ENCODE data around the gene MAG.

MAG gene

DNA sequence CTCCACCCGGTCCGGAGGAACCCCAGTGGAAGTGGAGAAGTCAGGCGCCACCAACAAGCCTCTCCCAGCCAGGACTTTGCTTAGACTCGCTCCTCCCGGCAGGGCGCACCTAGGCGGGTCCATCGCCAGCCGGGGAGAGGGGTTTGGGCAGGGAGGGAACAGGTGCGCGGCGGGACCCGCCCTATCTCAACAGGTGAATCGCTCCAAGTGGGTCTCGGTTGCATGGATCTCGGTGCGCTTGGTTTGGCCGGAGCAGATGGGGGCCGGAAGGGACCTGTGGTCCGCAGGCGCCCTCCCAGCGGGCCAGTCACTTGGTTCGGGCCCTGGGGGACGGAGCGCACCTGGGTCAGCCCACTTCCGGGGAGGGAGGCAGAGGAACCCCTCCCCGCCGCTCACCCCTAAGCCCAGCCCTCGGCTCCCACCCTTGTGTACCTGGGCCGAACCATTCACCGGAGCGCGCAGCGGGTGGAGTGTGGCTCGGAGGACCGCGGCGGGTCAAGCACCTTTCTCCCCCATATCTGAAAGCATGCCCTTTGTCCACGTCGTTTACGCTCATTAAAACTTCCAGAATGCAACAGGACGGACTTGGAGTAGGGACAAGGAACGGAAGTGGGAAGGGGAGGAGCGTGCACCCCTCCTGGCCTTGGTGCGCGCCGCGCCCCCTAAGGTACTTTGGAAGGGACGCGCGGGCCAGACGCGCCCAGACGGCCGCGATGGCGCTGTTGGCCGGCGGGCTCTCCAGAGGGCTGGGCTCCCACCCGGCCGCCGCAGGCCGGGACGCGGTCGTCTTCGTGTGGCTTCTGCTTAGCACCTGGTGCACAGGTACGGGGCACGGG is 43.4 kb upstream of the MAG start, which contains the start of gene LSR (continued):
- TF ChIP-seq ZNF449 (tag by site-specific recombination; IDR thresholded peaks at IDR 0.05) (peak; percentile 96), ZNF629 (tag by site-specific recombination; IDR thresholded peaks at IDR 0.05) (peak; percentile 89), ZNF350 (tag by site-specific recombination; IDR thresholded peaks at IDR 0.05) (no peak; the same call in 1 of the 2 replicates), GFI1B (tag by site-specific recombination; IDR thresholded peaks at IDR 0.05) (peak; percentile 78; the same call in 1 of the 2 replicates), ZNF19 (tag by site-specific recombination; IDR thresholded peaks at IDR 0.05; ENCODE audit: low read depth) (no peak), ZFP37 (tag by site-specific recombination; IDR thresholded peaks at IDR 0.05) (no peak; the same call in 1 of the 2 replicates), TCF7L2 (IDR thresholded peaks at IDR 0.05; ENCODE audit: borderline replicate concordance, low read depth, low read length) (0 out of 2 replicates have a peak, but pooled peaks have one; percentile 43), ZNF639 (tag by site-specific recombination; IDR thresholded peaks at IDR 0.05) (peak; percentile 91), ZNF211 (tag by site-specific recombination; IDR thresholded peaks at IDR 0.05; ENCODE audit: low read depth) (no peak), ZFP69B (tag by site-specific recombination; IDR thresholded peaks at IDR 0.05) (peak; percentile 99), ZNF362 (tag by site-specific recombination; IDR thresholded peaks at IDR 0.05) (no peak; the same call in 1 of the 2 replicates), ZNF23 (tag by site-specific recombination; IDR thresholded peaks at IDR 0.05; ENCODE audit: borderline replicate concordance) (no peak), YY2 (tag by site-specific recombination; IDR thresholded peaks at IDR 0.05) (peak; percentile 58)

- Histone ChIP-seq H3K4me3 (ENCODE audit: low read depth, low read length) (peak overlapping the region; percentile 63), H3K4me1 (ENCODE audit: control insufficient read depth, insufficient read depth, low read length) (peaks cover 9% of the 10 kb centered on the region), H3K27ac (ENCODE audit: extremely low read depth, low read depth, low read length) (peak overlapping the region; percentile 98), H3K36me3 (ENCODE audit: control insufficient read depth in 2 of 2, insufficient read depth in 1 of 2, low read length in 2 of 2) (peaks cover 34 to 45% of the 10 kb centered on the region in 2 experiments), H3K9me3 (ENCODE audit: control insufficient read depth, insufficient read depth, low read depth, low read length) (no peaks in the 10 kb centered on the region)
- CTCF ChIA-PET, result interaction anchor here (0.7 to 2.5 kb wide), 2 partner anchors 108 to 112 kb away, joined by 3 to 10 read pairs; no protein-coding TSS in a partner anchor
- POLR2A ChIA-PET, result interaction anchor here (0.6 kb wide), 1 partner anchor 19 kb away, joined by 4 read pairs; no protein-coding TSS in a partner anchor
- TF ChIP-seq ZNF747 (tag by site-specific recombination; IDR thresholded peaks at IDR 0.05), result no peak
- 0 out of 2 replicates have a peak, but pooled peaks have one; percentile 0 for TF ChIP-seq ZNF692 (tag by site-specific recombination; IDR thresholded peaks at IDR 0.05)
- no peak for TF ChIP-seq ZNF16 (tag by site-specific recombination; IDR thresholded peaks at IDR 0.05; ENCODE audit: low read depth)
- 0 out of 2 replicates have a peak, but pooled peaks have one; percentile 10 for TF ChIP-seq ZSCAN5A (tag by site-specific recombination; IDR thresholded peaks at IDR 0.05)
- peak; percentile 60; the same call in 1 of the 2 replicates for TF ChIP-seq ZNF366 (tag by site-specific recombination; conservative IDR thresholded peaks at IDR 0.05)
- peak; percentile 71 for TF ChIP-seq ZNF600 (tag by site-specific recombination; IDR thresholded peaks at IDR 0.05)
- no peak for TF ChIP-seq ZBTB17 (tag by site-specific recombination; IDR thresholded peaks at IDR 0.05)
- TF ChIP-seq ZNF544 (tag by site-specific recombination; IDR thresholded peaks at IDR 0.05), result no peak
- TF ChIP-seq, protein P1, sequence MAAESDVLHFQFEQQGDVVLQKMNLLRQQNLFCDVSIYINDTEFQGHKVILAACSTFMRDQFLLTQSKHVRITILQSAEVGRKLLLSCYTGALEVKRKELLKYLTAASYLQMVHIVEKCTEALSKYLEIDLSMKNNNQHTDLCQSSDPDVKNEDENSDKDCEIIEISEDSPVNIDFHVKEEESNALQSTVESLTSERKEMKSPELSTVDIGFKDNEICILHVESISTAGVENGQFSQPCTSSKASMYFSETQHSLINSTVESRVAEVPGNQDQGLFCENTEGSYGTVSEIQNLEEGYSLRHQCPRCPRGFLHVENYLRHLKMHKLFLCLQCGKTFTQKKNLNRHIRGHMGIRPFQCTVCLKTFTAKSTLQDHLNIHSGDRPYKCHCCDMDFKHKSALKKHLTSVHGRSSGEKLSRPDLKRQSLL (tag by site-specific recombination; IDR thresholded peaks at IDR 0.05), result no peak
- 0 out of 2 replicates have a peak, but pooled peaks have one; percentile 2 for TF ChIP-seq RBAK (tag by site-specific recombination; IDR thresholded peaks at IDR 0.05)
- TF ChIP-seq KLF9 (tag by site-specific recombination; IDR thresholded peaks at IDR 0.05; ENCODE audit: low read depth), result peak; percentile 63; the same call in 1 of the 2 replicates
Observed at GRCh38 chr19:35249146-35249847, 42.7 kb upstream of the MAG start.
